Left hindlimb (tissue), 1 donor: ENCODE data around the gene TENM3.

Experiments
- DNase-seq: peaks from one replicate; pipeline ENCODE4 v3.0.0-alpha.2; 2018

The TENM3 gene

GRCh38 chr4:182531555-182532162 is 288.5 kb downstream of the TENM3 start:
- no peak for DNase-seq

GRCh38 chr4:182532441-182532840 is 289.2 kb downstream of the TENM3 start:
- no peak for DNase-seq

- DNase-seq: no peak
Measured at GRCh38 chr4:182533964-182534363, 290.8 kb downstream of the TENM3 start.

- DNase-seq: no peak
Measured at GRCh38 chr4:182536221-182536811, 293.1 kb downstream of the TENM3 start.

GRCh38 chr4:182537031-182537795 is 294.0 kb downstream of the TENM3 start:
- DNase-seq: no peak

- DNase-seq: no peak
Measured at GRCh38 chr4:182538031-182538430, 294.8 kb downstream of the TENM3 start.

GRCh38 chr4:182540496-182540895 is 297.3 kb downstream of the TENM3 start:
- DNase-seq: no peak

GRCh38 chr4:182547435-182547834 is 304.2 kb downstream of the TENM3 start:
- DNase-seq: no peak

GRCh38 chr4:182548156-182548555 is 305.0 kb downstream of the TENM3 start:
- no peak for DNase-seq

GRCh38 chr4:182549356-182549755 is 306.2 kb downstream of the TENM3 start:
- DNase-seq: no peak

GRCh38 chr4:182552948-182553347 is 309.7 kb downstream of the TENM3 start:
- DNase-seq: no peak

- DNase-seq: no peak
Measured at GRCh38 chr4:182553653-182554052, 310.5 kb downstream of the TENM3 start.

- no peak for DNase-seq
Measured at GRCh38 chr4:182554736-182555135, 311.5 kb downstream of the TENM3 start.

GRCh38 chr4:182555997-182556418 is 312.8 kb downstream of the TENM3 start:
- DNase-seq: no peak

GRCh38 chr4:182556580-182556979 is 313.4 kb downstream of the TENM3 start:
- DNase-seq: no peak

GRCh38 chr4:182560358-182560757 is 317.2 kb downstream of the TENM3 start:
- DNase-seq: no peak

GRCh38 chr4:182562350-182562749 is 319.1 kb downstream of the TENM3 start:
- no peak for DNase-seq

GRCh38 chr4:182564724-182565369 is 321.6 kb downstream of the TENM3 start:
- no peak for DNase-seq

GRCh38 chr4:182567119-182567518 is 323.9 kb downstream of the TENM3 start:
- DNase-seq: no peak

GRCh38 chr4:182569561-182569960 is 326.4 kb downstream of the TENM3 start:
- no peak for DNase-seq

GRCh38 chr4:182574706-182575105 is 331.5 kb downstream of the TENM3 start:
- no peak for DNase-seq

GRCh38 chr4:182575225-182575624 is 332.0 kb downstream of the TENM3 start:
- no peak for DNase-seq

GRCh38 chr4:182576601-182577289 is 333.5 kb downstream of the TENM3 start:
- DNase-seq: no peak
